K562 (cell line): Measurements from ENCODE around the gene MED20. TPM values are rescaled to one million over a fixed set of nuclear protein-coding genes. Genes with fewer than 3 reads are reported as not detected.

ENCODE experiments used
- ATF2 ChIP-seq: sonication (generic); formaldehyde crosslinking; IDR thresholded peaks from 2 replicates; pipeline ENCODE4 v1.8.1; 2022; ENCODE audit warnings: missing genetic modification reagents
- BRD4 ChIP-seq: fragments of 200-600 bp; sonication (generic); IDR thresholded peaks from 2 replicates; pipeline ENCODE4 v1.6.1; 2017; ENCODE audit warnings: inconsistent platforms
- CTBP1 ChIP-seq: fragments of 450-650 bp; IDR thresholded peaks from 2 replicates; pipeline ENCODE4 v1.6.1; 2016; ENCODE audit warnings: borderline replicate concordance
- DACH1 ChIP-seq: fragments of 450-650 bp; IDR thresholded peaks from 2 replicates; pipeline ENCODE4 v1.6.1; 2018; ENCODE audit not compliant: partially characterized antibody
- EZH2 ChIP-seq: IDR thresholded peaks from 2 replicates; pipeline ENCODE4 v1.6.1; 2012; ENCODE audit warnings: low read depth, mild to moderate bottlenecking, inconsistent platforms, low read length, borderline replicate concordance
- HDAC1 ChIP-seq, 2 experiments: fragments of 450-650 bp; IDR thresholded peaks; 2 replicates each; pipeline ENCODE4 v1.6.1; 2016 to 2017; ENCODE audit warnings: inconsistent platforms in 1 of 2, mild to moderate bottlenecking in 1 of 2, moderate library complexity in 1 of 2
- HLTF ChIP-seq: fragments of 450-650 bp; IDR thresholded peaks from 2 replicates; pipeline ENCODE4 v1.6.1; 2016
- L3MBTL2 ChIP-seq: fragments of 450-650 bp; IDR thresholded peaks from 2 replicates; pipeline ENCODE4 v1.6.1; 2016; ENCODE audit warnings: mild to moderate bottlenecking, moderate library complexity
- MAZ ChIP-seq, 2 experiments: fragments of 450-650 bp in 1 of 2; sonication (generic) in 1 of 2; formaldehyde crosslinking; IDR thresholded peaks in 1 of 2; conservative IDR thresholded peaks in 1 of 2; 2 replicates each; pipeline versions ENCODE4 v1.4.0 to v1.5.0; 2020; ENCODE audit warnings: mild to moderate bottlenecking in 1 of 2, missing genetic modification reagents in 1 of 2
- NR2C1 ChIP-seq, 2 experiments: fragments of 450-650 bp; IDR thresholded peaks; 2 replicates each; pipeline ENCODE4 v1.6.1; 2017; ENCODE audit warnings: mild to moderate bottlenecking in 2 of 2, antibody characterized with exemption in 1 of 2, inconsistent platforms in 1 of 2, missing compliant biosample characterization in 1 of 2, missing genetic modification characterization in 1 of 2
- PHB2 ChIP-seq: fragments of 450-650 bp; IDR thresholded peaks from 2 replicates; pipeline ENCODE4 v1.6.1; 2017; ENCODE audit warnings: low read depth
- PML ChIP-seq: IDR thresholded peaks from 2 replicates; pipeline ENCODE4 v1.6.1; 2012; ENCODE audit warnings: low read length, inconsistent platforms
- POLR2H ChIP-seq: IDR thresholded peaks from 2 replicates; pipeline ENCODE4 v1.6.1; 2016; ENCODE audit warnings: missing genetic modification characterization, low read depth, mild to moderate bottlenecking, control low read depth, missing compliant biosample characterization, moderate library complexity
- PREB ChIP-seq: sonication (generic); formaldehyde crosslinking; IDR thresholded peaks from 2 replicates; pipeline ENCODE4 v1.8.1; 2023; ENCODE audit warnings: mild to moderate bottlenecking, missing genetic modification reagents
- SAFB2 ChIP-seq: fragments of 200-400 bp; formaldehyde crosslinking; IDR thresholded peaks from 2 replicates; pipeline ENCODE4 v1.6.1; 2018; ENCODE audit warnings: borderline replicate concordance, low read length, low read depth, moderate library complexity; ENCODE audit not compliant: severe bottlenecking
- SMAD4 ChIP-seq: fragments of 250-450 bp; sonication (Bioruptor Pico); conservative IDR thresholded peaks from 2 replicates; pipeline ENCODE4 v1.8.0; 2021; ENCODE audit warnings: inconsistent platforms, mild to moderate bottlenecking, moderate library complexity
- SMARCC2 ChIP-seq: fragments of 450-650 bp; IDR thresholded peaks from 2 replicates; pipeline ENCODE4 v1.6.1; 2017; ENCODE audit warnings: antibody characterized with exemption, moderate library complexity, mild to moderate bottlenecking, low read depth
- SOX6 ChIP-seq: fragments of 450-650 bp; IDR thresholded peaks from 2 replicates; pipeline ENCODE4 v1.6.1; 2014; ENCODE audit warnings: mild to moderate bottlenecking
- STAT5B ChIP-seq: fragments of 250-450 bp; sonication (Bioruptor Pico); IDR thresholded peaks from 2 replicates; pipeline ENCODE4 v1.8.0; 2021; ENCODE audit warnings: mild to moderate bottlenecking, inconsistent platforms
- TAL1 ChIP-seq: fragments of 450-650 bp; IDR thresholded peaks from 2 replicates; pipeline ENCODE4 v1.6.1; 2016; ENCODE audit warnings: mild to moderate bottlenecking
- ZBTB7A ChIP-seq: IDR thresholded peaks from 2 replicates; pipeline ENCODE4 v1.6.1; 2011; ENCODE audit warnings: low read depth, mild to moderate bottlenecking, low read length, moderate library complexity, borderline replicate concordance; ENCODE audit not compliant: control insufficient read depth
- ZNF140 ChIP-seq: fragments of 250-450 bp; sonication (Bioruptor Pico); IDR thresholded peaks from 2 replicates; pipeline ENCODE4 v1.8.0; 2021; ENCODE audit warnings: moderate library complexity, mild to moderate bottlenecking, inconsistent platforms
- ZNF347 ChIP-seq: fragments of 450-650 bp; formaldehyde crosslinking; IDR thresholded peaks from 2 replicates; pipeline ENCODE4 v1.4.0; 2020; ENCODE audit warnings: low read depth, mild to moderate bottlenecking, moderate library complexity
- ZNF766 ChIP-seq: fragments of 200-800 bp; sonication (Bioruptor generic); conservative IDR thresholded peaks from 2 replicates; pipeline ENCODE4 v1.6.1; 2016; ENCODE audit warnings: missing genetic modification characterization, missing compliant biosample characterization
- polyA plus RNA-seq, 8 experiments: library from polyadenylated mRNA; depleted of rRNA in 4 of 8; stranded (reverse) in 5 of 8; unstranded in 3 of 8; fragments of >200 nt; fragmentation: Nextera tagmentation in 2 of 8; fragmentation: Illumina TruSeq in 1 of 8; extraction: Ambion mirVana in 2 of 8; extraction: Trizol in 1 of 8; gene quantifications; 2 replicates each; pipeline versions ENCODE4 v1.2.1 to v1.2.3, GENCODE V29; 2011 to 2014; ENCODE audit warnings: inconsistent platforms in 1 of 8, missing spikeins in 1 of 8
- total RNA-seq, 7 experiments: library from RNA; depleted of rRNA in 6 of 7; stranded (reverse); fragments of >200 nt in 6 of 7; fragmentation: Illumina TruSeq in 2 of 7; extraction: Trizol in 2 of 7; gene quantifications; 2 replicates each; pipeline versions ENCODE4 v1.2.1 to v1.2.3, GENCODE V29; 2011 to 2021; ENCODE audit warnings: low replicate concordance in 1 of 7
- TF ChIP-seq, protein P1 (sequence below), 2 experiments: fragments of 450-650 bp; conservative IDR thresholded peaks; 2 replicates each; pipeline ENCODE4 v1.6.1; 2017; ENCODE audit warnings: mild to moderate bottlenecking in 2 of 2, moderate library complexity in 2 of 2
- TF ChIP-seq, protein P2 (sequence below): fragments of 450-650 bp; formaldehyde crosslinking; IDR thresholded peaks from 2 replicates; pipeline ENCODE4 v1.4.0; 2020; ENCODE audit warnings: mild to moderate bottlenecking

Gene MED20
- total and polyA plus RNA-seq, 9 of the 15 experiments (the other 6 are each of a cell fraction or from before 2014, with no cell fraction given) = 27.3 to 80.9 (median 46.0) TPM

GRCh38 chr6:41957117-41957516 is 36.2 kb upstream of the MED20 start (continued):
- TF ChIP-seq STAT5B (CRISPR knock-in tag) (no peak), EZH2 (no peak), HDAC1 (IDR thresholded peaks at IDR 0.05) (0 out of 4 replicates have a peak, but pooled peaks of 1 of the 2 experiments have one; percentile 38), SAFB2 (no peak), CTBP1 (peak; percentile 82; the same call in 1 of the 2 replicates), DACH1 (peak; percentile 33), PML (peak; percentile 74), ZNF766 (CRISPR knock-in tag) (0 out of 2 replicates have a peak, but pooled peaks have one; percentile 32), HLTF (no peak), ZBTB7A (peak; percentile 50; the same call in 1 of the 2 replicates), PHB2 (no peak), TAL1 (peak; percentile 87), NR2C1 (IDR thresholded peaks at IDR 0.05) (no peak), NR2C1 (tag; IDR thresholded peaks at IDR 0.05) (no peak), MAZ (CRISPR knock-in tag; conservative IDR thresholded peaks at IDR 0.05 in 1 of 2, IDR thresholded peaks at IDR 0.05 in 1 of 2) (no peak), ZNF140 (no peak), SOX6 (peak; percentile 63; the same call in 1 of the 2 replicates), ZNF347 (no peak), L3MBTL2 (no peak), SMARCC2 (peak; percentile 56; the same call in 1 of the 2 replicates), POLR2H (tag) (no peak), BRD4 (no peak), ATF2 (CRISPR knock-in tag) (no peak), SMAD4 (CRISPR knock-in tag) (peak; percentile 67; the same call in 1 of the 2 replicates), PREB (CRISPR knock-in tag) (0 out of 2 replicates have a peak, but pooled peaks have one; percentile 18)
- TF ChIP-seq, protein P1, sequence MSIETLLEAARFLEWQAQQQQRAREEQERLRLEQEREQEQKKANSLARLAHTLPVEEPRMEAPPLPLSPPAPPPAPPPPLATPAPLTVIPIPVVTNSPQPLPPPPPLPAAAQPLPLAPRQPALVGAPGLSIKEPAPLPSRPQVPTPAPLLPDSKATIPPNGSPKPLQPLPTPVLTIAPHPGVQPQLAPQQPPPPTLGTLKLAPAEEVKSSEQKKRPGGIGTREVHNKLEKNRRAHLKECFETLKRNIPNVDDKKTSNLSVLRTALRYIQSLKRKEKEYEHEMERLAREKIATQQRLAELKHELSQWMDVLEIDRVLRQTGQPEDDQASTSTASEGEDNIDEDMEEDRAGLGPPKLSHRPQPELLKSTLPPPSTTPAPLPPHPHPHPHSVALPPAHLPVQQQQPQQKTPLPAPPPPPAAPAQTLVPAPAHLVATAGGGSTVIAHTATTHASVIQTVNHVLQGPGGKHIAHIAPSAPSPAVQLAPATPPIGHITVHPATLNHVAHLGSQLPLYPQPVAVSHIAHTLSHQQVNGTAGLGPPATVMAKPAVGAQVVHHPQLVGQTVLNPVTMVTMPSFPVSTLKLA (conservative IDR thresholded peaks at IDR 0.05) = no peak
- TF ChIP-seq, protein P2, sequence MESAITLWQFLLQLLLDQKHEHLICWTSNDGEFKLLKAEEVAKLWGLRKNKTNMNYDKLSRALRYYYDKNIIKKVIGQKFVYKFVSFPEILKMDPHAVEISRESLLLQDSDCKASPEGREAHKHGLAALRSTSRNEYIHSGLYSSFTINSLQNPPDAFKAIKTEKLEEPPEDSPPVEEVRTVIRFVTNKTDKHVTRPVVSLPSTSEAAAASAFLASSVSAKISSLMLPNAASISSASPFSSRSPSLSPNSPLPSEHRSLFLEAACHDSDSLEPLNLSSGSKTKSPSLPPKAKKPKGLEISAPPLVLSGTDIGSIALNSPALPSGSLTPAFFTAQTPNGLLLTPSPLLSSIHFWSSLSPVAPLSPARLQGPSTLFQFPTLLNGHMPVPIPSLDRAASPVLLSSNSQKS (CRISPR knock-in tag) = no peak
